Umbilical cord (tissue), 2 donors: Measurements from ENCODE around the gene PUM2. TPM values are rescaled to one million over a fixed set of nuclear protein-coding genes. Genes with fewer than 3 reads are reported as not detected.
A peak's percentile ranks its signal among the peaks of the same experiment; 100 is the strongest.
"Not testable (repeated sequence)": the region's sequence is repeated elsewhere in the genome, so short reads cannot be mapped to it uniquely, and the experiment has no call there.

Experiments
- DNase-seq: peaks from one replicate; pipeline ENCODE4 v3.0.0-alpha.2; 2015; ENCODE audit warnings: low spot score
- total RNA-seq: library from RNA; depleted of rRNA; stranded (reverse); fragments of >200 nt; gene quantifications from one replicate; pipeline ENCODE4 v1.2.3, GENCODE V29; 2014; ENCODE audit warnings: low replicate concordance; ENCODE audit not compliant: insufficient read depth

The PUM2 gene, protein sequence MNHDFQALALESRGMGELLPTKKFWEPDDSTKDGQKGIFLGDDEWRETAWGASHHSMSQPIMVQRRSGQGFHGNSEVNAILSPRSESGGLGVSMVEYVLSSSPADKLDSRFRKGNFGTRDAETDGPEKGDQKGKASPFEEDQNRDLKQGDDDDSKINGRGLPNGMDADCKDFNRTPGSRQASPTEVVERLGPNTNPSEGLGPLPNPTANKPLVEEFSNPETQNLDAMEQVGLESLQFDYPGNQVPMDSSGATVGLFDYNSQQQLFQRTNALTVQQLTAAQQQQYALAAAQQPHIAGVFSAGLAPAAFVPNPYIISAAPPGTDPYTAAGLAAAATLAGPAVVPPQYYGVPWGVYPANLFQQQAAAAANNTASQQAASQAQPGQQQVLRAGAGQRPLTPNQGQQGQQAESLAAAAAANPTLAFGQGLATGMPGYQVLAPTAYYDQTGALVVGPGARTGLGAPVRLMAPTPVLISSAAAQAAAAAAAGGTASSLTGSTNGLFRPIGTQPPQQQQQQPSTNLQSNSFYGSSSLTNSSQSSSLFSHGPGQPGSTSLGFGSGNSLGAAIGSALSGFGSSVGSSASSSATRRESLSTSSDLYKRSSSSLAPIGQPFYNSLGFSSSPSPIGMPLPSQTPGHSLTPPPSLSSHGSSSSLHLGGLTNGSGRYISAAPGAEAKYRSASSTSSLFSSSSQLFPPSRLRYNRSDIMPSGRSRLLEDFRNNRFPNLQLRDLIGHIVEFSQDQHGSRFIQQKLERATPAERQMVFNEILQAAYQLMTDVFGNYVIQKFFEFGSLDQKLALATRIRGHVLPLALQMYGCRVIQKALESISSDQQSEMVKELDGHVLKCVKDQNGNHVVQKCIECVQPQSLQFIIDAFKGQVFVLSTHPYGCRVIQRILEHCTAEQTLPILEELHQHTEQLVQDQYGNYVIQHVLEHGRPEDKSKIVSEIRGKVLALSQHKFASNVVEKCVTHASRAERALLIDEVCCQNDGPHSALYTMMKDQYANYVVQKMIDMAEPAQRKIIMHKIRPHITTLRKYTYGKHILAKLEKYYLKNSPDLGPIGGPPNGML
- 61.2 TPM for total RNA-seq

DNA sequence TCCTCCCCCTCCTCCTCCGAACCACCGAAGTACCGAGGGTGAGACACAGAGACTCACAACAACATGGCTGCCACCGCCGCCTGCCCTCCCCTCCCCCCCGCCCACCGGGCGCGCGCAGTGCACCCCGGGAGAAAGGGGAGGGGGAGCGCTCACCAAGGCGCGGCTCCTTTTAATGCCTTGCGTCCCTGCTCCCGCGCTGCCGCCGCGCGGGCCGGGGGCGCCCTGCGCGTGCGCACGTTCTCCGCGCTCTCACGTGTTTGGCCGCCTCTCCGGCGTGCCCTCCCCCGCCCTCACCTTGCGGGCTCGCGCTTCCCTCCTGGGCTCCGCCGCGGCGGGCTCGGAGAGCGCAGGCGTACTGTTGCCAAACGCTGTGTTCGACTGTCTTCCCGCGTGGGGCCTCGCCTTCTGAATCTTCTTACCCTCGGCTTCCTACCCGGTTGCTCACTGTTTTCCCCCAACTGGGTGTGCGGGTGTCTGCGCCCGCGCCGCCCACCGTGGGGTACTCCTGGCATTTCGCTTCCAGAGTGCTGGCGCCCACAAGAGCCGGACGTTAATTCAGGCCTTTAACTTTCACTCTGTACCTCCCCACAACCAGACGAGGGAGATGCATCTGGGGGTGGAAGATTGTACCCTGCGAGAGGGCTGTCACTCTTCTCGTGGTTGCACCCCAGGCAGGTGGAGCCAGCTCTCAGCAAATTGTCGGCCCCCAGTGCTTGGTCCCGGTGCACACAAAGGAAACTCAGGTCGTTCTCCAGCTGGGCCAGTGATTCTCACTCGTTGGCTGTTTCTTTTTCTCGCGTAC lies at the start of gene PUM2:
TSS of gene PUM2 (minus strand) at position 92 of the 802 bp plus-strand sequence. CDS start 23,484 bp downstream, outside the sequence.
- peak; percentile 97 for DNase-seq

DNA sequence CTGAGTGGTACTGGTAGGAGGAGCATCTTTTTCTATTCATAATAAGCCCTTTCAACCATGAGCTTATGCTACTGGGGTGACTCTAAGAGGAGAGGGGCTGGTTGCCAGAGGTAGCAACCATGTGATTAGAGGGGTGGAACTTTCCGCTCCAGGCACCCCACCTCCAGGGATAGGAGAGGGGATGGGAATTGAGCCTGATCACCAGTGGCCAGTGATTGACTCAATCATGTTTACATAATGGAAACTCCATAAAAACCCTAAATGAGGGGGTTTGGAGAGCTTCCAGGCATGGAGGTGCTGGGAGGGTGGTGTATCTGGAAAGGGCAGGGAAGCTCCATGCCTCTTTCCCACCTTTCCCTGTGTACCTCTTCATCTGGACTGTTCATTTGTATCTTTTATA lies 49.7 kb upstream of the PUM2 start:
- no peak for DNase-seq

DNA sequence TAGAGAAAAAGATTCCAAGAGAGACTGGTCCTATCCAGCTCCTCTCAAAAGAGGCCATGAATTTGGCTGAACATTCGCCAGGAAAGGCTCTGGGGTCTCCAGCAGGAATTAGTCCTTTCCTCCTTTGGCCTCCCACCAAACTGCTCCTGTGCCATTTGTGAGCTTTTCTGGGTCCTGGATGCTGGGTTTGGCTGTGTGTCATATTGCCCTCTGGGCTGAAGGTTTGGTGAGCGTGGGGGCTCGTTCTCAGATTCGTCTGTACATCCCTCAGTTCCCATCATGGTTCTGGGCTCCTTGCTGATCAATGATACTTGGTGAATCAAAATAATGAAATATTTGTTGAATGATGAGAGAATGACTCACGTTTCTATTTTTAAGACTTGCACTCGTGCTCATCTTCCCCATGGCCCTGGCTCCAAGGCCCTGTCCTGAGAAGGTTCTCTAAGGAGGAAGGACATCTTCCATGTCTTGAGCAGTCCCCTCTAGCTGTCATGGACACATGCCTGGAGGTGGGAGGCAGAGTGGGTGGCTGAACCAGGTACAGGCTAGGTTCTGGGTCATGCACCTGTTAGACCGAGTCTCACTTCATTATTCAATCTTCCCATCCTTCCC lies 48.4 kb upstream of the PUM2 start:
- no peak for DNase-seq

DNA sequence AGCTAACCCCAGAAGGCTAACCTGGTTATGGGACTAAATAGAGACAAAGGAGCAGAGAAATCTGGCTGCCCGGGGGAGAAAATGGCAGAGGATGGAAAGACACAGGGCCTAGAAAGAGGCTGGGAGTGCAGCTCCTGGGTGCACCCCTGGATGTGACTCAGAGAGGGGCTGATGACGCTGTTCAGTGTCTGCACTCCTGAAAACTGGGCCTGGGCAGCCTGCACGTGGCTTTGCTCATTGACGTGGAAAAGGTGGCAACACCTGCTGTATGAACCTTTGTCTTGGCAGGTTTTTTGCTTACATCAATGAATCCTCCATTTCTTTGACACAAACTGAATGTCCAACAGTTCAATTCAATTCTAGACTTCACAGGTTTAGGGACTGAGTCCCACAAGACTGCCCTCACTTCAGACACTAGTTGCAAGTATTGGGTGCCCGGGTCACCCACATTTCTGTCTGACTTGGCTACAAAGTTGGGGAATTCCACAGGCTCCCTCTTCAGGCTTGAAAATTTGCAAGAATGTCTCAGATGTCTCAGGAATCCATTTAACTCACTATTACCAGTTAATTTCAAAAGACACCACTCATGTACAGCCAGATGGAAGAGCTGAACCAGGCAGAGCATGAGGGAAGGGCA lies 47.3 kb upstream of the PUM2 start:
- no peak for DNase-seq

DNA sequence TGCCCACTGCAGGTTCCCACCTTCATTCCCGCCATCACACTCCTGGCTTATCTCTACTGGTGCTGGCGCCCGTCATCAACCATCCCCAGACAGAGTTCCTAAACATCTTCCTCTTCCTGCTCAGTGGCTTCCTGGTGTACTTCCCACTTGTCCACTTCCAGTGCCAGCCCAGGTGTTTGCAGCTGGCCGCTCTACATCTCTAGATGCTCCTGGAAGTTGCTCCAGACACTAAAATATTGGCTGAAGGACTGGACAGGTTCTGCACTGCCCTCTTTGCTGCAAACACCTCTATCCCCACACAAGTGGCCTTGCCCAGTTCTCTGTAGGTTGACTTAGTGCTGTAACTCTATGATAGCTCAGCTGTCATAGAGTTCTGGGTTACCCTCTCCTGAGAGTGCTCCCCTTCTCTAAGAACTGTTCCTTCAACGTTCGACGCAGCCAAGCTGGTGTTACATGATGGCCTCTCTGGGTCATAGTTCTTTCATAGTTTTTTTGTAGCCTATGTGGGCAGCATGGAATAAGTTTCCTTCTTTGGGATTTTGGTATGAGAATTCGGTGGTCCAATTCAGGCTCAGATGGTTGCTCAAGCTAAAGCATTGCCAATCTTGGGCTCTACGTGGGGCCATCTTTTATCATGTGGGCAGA lies 45.8 kb upstream of the PUM2 start:
- DNase-seq = no peak

DNA sequence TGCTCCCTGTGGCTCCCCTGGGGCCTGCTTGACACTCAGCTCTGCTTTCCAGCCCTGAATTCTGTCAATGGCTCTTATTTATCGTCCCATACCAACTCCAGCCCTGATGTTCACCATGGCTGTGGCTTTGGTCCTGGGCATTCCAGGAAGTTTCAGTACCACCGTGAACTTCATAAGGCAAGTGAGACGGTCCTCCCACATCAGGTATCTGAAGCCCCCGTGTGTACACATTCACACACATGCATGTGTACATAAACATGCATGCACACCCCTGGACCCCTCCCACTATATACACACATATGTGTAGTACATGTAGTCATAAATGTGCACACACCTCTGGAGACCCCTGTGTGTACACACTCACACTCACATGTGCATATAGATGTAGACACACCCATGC lies 43.3 kb upstream of the PUM2 start:
- DNase-seq = no peak

DNA sequence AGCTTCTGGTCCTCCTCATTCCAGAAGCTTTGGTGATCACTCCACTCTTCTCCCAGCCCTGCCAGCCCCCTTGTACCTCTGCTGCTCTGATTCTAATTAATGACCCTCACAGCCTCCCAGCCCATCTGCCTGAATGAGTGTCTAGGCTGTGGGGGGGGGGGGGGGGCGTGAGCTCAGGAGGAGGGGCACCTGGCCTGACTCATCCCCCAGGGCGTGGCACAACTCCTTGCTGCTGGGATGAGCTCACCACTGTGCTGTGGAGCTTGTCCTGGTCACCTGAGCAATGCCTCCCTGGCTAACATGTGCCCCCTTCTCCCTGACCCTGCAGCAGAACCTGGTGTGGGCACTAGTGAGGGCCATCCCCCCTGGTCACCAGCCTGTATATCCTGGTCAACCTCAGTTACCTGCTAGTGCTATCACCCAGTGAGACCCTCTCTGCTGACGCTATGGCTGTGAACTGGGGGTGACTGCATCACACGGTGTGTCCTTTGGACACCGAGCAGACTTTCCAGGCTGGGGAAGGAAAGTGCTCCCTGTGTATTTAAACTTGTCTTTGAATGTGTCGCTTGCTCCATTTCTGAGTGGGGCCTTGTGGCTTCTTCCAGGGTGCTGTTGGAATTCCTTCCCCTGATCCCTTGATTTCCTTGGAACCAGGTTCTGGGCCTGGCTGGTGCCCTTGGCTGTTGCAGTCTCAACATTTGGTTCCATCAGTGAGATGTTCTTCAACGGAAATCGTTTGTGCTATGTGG lies 41.5 kb upstream of the PUM2 start:
- no peak for DNase-seq

DNA sequence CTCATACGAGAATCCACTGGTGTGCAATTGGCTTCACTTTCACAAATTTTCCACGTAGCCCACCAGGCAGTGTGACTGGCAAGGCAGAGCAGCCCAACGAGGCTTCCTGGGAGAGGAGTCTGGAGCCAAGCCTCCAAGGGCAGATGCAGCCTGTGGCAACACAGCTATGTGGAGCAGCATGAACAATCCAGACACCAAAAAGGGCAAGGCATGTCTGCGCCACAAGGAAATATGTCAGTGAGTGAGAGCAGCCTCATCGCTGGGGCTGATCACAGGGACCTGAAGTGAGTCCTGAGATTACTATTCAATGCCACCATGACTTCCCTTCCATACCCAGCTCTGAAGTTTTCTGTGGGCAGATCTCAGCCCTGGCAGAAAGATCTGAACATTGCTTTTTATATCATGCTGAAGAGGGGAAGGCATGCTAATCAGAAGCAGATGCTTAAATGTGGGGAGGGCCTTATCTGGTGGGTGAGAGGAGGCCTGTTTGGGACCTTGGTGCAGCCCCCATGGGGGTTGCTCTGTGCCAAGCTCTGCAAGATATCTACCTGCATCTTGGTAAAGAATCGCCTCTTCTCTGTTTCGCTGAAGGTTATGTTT lies 40.0 kb upstream of the PUM2 start:
- DNase-seq = no peak

DNA sequence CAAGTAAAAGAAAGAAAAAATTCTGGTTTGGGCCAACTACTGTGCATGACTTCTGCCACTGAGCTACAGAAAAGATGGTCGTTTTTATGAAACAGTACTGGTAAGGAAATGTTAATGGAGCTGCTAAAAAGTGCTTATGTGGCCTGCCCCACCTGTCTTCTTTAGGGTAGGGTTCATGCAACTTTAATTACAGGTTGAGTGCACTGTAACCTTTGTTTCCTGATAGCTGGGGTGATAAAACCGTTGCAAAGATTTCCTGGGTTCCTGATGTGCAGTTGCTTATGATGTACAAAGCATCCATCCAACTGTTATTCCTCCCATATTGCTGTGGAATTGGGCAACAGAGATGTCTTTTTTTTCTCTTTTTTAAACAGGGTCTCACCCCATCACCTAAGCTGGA lies 34.3 kb upstream of the PUM2 start:
- DNase-seq = no peak

DNA sequence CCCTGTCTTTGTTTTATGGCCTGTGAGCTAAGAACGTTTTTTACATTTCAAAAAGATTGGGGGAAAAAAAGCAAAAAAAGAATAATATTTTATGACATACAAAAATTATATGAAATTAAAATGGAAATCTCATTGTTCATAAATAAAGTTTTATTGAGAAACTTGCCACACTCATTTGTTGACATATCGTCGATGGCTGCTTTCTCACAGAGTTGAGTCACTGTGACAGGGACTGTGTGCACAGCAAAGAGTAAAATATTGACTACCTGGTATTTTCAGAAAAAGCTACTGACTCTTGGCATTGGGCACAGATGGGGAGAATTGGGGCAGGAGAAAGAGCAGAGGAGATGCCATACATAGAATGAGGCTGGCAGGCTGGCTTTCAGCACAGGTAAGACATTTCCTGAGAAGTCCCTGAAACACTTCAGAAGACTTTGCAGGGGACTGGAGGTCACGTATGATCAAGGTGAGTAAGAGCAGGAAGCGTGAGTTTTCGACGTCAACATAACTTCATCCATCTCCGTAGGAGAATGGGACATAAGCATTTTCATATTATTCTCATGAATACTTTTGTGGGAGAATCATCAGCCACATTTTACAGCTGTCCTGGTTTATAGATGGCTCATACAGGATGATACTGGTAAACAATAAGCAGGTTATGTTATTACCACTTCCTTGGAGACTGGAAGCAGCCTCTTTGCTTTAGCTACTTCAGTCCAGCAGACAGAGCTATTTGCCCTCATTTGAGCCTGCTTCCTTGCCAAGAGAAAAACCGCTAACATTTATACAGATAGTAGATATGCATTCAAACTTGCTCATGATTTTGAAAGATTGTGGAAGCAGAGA lies 32.5 kb upstream of the PUM2 start:
- no peak for DNase-seq

DNA sequence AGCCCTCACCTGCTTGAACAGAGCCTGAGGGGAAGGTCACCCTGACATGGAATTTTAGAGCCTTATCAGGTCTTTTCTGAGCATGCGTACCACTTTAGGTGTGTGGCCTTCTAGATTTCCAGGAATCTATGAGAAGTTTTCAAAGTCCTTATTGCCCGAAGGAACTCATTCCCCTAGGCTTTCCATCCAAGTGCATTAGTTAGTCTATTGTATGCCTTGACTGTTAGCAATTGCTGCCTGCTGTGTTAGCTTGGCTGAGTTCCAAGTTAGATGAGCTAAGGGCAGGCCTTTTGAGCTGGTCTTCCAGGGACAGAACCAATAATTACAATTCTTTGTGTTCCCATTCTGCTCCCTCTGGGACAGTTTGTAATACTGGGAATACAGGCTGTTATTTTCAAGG lies 30.8 kb upstream of the PUM2 start:
- DNase-seq = peak; percentile 69

DNA sequence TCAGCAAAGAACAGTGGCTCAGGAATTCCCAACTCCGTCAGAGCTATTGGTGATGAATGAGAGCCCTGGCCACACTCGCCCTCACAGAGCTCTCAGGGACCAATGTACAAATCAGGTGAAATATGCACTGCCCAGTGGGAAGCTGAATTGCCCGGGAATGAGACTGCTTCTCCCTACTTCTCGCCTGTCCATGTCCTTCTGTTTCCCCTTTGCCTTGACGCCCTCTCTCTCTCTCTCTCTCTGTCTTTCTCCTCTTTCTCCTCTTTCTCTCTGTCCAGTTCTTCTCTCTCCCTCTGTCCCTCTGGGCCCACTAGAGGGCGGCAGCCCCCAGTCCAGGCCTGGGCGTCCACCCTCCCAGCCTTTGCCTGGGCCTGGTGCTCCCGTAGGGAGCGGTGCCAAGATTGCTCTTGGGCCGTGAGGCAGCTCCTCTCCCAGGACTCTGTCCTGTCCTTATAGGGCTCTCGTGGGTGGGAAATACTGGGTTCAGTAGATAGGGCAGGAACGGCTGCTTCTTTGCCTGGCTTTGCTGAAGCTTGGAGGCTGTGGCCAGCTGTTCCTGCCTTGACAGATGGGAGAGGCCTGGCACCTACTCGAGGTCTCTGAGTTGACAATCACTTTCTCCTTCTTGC lies 28.4 kb upstream of the PUM2 start:
- peak; percentile 97 for DNase-seq

DNA sequence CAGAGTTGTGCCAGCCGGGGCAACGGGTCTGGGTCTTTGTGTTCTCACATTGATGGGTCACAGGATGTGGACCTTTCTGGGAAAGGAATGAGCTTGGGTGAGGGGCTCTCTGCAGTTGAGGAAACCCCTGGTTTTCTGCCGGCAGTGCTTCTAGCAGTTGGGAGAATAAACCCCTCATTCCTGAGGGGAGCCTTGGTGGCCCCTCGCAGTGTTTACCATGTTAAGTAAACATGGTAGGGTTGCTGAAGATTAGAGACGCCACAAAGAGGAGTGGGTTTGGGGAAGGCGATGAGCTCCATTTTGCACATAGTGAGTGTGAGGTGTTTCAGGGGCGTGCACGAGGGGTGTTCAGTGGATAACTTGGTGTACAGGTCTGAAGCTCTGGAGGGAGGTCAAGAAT lies 27.7 kb upstream of the PUM2 start:
- no peak for DNase-seq

DNA sequence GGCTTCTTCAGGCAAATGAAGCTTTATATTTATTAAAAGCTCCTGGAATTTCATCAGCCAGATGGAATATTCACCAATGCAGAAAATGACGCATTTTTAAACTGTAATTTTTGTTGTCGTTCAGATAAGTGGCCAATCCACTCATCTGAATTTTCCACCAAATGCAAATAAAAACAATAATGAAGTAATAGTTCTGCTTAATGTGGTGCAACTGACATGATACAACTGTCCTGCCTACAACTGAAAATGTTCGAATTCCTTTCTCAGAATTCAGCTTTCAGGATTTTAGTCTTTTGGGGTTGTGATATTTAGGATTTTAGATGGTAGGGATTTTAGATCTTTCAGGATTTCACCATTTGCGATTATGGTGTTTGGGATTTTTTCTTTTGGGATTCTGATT lies 27.1 kb upstream of the PUM2 start:
- no peak for DNase-seq

DNA sequence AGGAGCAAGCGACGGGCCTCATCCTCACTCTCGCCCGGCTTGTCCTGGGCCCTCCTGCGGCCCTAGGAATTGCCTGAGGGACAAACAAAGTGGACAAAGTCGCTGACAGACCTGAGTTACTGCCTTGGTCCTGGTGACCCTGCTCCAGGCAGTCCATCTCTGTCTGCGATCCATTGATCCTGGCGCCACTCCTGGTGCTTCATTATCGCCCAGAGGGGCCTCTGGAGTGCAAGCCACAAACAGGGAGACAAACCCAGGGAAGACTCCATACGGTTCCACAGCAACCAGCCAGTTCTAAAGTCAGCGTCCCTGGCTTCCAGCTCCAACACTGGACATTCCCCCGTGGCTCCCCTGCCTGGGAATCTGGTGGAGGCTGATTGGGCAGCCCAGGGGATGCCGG lies 24.3 kb upstream of the PUM2 start:
- not testable (repeated sequence) for DNase-seq

DNA sequence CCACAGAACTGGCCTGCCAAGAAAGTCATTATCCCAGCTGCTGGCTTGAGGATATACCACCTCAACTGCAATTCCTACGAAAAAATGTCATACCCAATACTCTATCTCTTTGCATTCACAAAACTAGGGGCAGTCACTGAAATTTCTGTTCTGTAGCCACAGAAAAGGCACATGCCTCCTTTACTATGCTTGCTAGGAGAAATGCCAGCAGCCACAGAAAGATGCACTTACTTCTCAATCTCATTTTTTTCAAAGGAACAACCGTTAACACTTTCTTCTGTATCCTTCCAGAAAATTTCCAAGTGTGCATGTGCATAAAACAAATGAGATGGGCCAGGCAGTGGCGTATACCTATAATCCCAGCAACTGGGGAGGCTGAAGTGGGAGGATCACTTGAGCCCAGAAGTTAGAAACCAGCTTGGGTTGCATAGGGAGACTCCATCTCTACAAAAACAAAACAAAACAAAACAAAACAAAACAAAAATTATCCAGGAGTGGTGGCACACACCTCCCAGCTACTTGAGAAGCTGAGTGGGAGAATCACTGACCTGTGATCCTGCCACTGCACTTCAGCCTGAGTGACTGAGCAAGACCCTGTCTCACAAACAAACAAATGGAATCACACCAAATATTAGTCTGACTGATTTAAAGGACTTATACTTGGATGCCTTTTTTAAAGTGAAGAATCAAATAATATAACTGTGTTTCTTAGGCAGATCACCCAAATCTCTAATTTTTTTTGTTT lies 22.4 kb upstream of the PUM2 start:
- DNase-seq = no peak
